Left renal cortex interstitium (tissue), 4 donors: ENCODE data around the gene SMIM31. TPM values are rescaled to one million over a fixed set of nuclear protein-coding genes. Genes with fewer than 3 reads are reported as not detected.

ENCODE experiments used
- DNase-seq, 4 donors: peaks; one replicate each; pipeline ENCODE4 v3.0.0-alpha.2; 2013; ENCODE audit warnings: low read depth in 4 of 4, low spot score in 2 of 4, missing footprints in 1 of 4
- polyA plus RNA-seq, 4 donors: library from polyadenylated mRNA; unstranded; fragments of 120-200 nt; gene quantifications; one replicate each; pipeline ENCODE4 v1.2.1, GENCODE V29; 2013; ENCODE audit not compliant: insufficient read length in 4 of 4

SMIM31 gene
- polyA plus RNA-seq, result under 1 TPM; 0.16 to 0.51 (median 0.24) TPM

- DNase-seq, result no peak
Measured at GRCh38 chr4:164753873-164754488, at the start of gene SMIM31. SMIM31 (plus strand) TSS chr4:164754131; CDS start chr4:164770444, 16,313 bp downstream.

- no peak for DNase-seq
Measured at GRCh38 chr4:164706675-164707074, 47.3 kb upstream of the SMIM31 start.

GRCh38 chr4:164716901-164717300, 37.0 kb upstream of the SMIM31 start:
- no peak for DNase-seq

GRCh38 chr4:164718827-164719226, 35.1 kb upstream of the SMIM31 start:
- no peak for DNase-seq

- no peak for DNase-seq
Measured at GRCh38 chr4:164725066-164725465, 28.9 kb upstream of the SMIM31 start.

GRCh38 chr4:164730705-164731393, 23.1 kb upstream of the SMIM31 start:
- DNase-seq, result no peak

- peak in 3 of 4 donors; percentile 13 to 39 (median 18) for DNase-seq
Measured at GRCh38 chr4:164731827-164732474, 22.0 kb upstream of the SMIM31 start.

GRCh38 chr4:164734484-164734883, 19.4 kb upstream of the SMIM31 start:
- DNase-seq, result no peak

GRCh38 chr4:164748375-164748774, 5.6 kb upstream of the SMIM31 start:
- no peak for DNase-seq

GRCh38 chr4:164755432-164755831, 1.5 kb downstream of the SMIM31 start:
- no peak for DNase-seq

- DNase-seq, result no peak
Measured at GRCh38 chr4:164756686-164757085, 2.8 kb downstream of the SMIM31 start.

GRCh38 chr4:164761241-164761640, 7.3 kb downstream of the SMIM31 start:
- no peak for DNase-seq

- DNase-seq, result no peak
Measured at GRCh38 chr4:164761746-164762275, 7.9 kb downstream of the SMIM31 start.

- DNase-seq, result no peak
Measured at GRCh38 chr4:164765096-164765495, 11.2 kb downstream of the SMIM31 start.

GRCh38 chr4:164765833-164766232, 11.9 kb downstream of the SMIM31 start:
- no peak for DNase-seq

- no peak for DNase-seq
Measured at GRCh38 chr4:164768516-164768915, 14.6 kb downstream of the SMIM31 start.

- DNase-seq, result no peak
Measured at GRCh38 chr4:164770010-164770724, 16.2 kb downstream of the SMIM31 start.

- no peak for DNase-seq
Measured at GRCh38 chr4:164771088-164771487, 17.2 kb downstream of the SMIM31 start.

GRCh38 chr4:164772076-164772475, 18.1 kb downstream of the SMIM31 start:
- DNase-seq, result no peak

GRCh38 chr4:164779080-164779479, 25.1 kb downstream of the SMIM31 start:
- DNase-seq, result no peak

GRCh38 chr4:164779811-164780216, 25.9 kb downstream of the SMIM31 start:
- DNase-seq, result peak in 1 of 4 donors; percentile 45
